HCT116 (cell line): ENCODE data around the gene CDC42BPB. TPM values are rescaled to one million over a fixed set of nuclear protein-coding genes. Genes with fewer than 3 reads are reported as not detected.

Experiments
- ATAC-seq: fragments of 200-7000 bp; cut with Tn5 transposase; 2 replicates; pipeline ENCODE4 v1.9.1; 2020; ENCODE audit warnings: mild to moderate bottlenecking, moderate library complexity
- BruUV-seq: library from RNA; stranded (reverse); fragments of 400-500 nt; replicated peaks from 2 replicates; lab custom pipeline; 2021; lab: Mats Ljungman, UMichigan
- CTCF ChIA-PET: fragments of 300-600 bp; sonication (Branson Sonifier 250); formaldehyde crosslinking; loops from one replicate; lab custom pipeline; 2021; ENCODE audit warnings: antibody characterized with exemption; lab: Charles Lee
- POLR2A ChIA-PET: fragments of 300-600, 350-600 bp; sonication (Branson Sonifier 250); formaldehyde crosslinking; loops from one replicate; lab custom pipeline; 2021; ENCODE audit warnings: antibody characterized with exemption; lab: Charles Lee
- RAD21 ChIA-PET, 2 experiments: fragments of 300-600 bp; sonication (Branson Sonifier 250); formaldehyde crosslinking; loops; one replicate each; lab custom pipeline; 2023; ENCODE audit warnings: low total read pairs in 2 of 2; ENCODE audit not compliant: uncharacterized antibody in 2 of 2, unreplicated experiment in 2 of 2, low non-redundant PET in 1 of 2; lab: Charles Lee
- DNase-seq: peaks from one replicate; pipeline ENCODE4 v3.0.0-alpha.2; 2010; ENCODE audit warnings: low read depth, low spot score
- H2AFZ ChIP-seq: fragments of 200-600 bp; shearing (Covaris generic), sonication (generic); 2 replicates; pipeline ENCODE4 v1.6.1; 2017; ENCODE audit warnings: low read depth, mixed run types, mixed read lengths, antibody characterized with exemption, low read length; ENCODE audit not compliant: poor library complexity, severe bottlenecking
- H3K27ac ChIP-seq: 2 replicates; pipeline ENCODE4 v1.5.1; 2012; ENCODE audit warnings: low read depth, low read length
- H3K27me3 ChIP-seq: fragments of 200-600 bp; sonication (generic); 2 replicates; pipeline ENCODE4 v1.6.1; 2016; ENCODE audit warnings: mixed run types, low read length, mixed read lengths; ENCODE audit not compliant: insufficient read depth
- H3K36me3 ChIP-seq, 2 experiments: fragments of 200-500 bp in 1 of 2; fragments of 200-600 bp in 1 of 2; sonication (Bioruptor generic) in 1 of 2; sonication (generic) in 1 of 2; 2 replicates each; pipeline versions ENCODE4 v1.5.1 to v1.6.1; 2014 to 2016; ENCODE audit warnings: low read length in 2 of 2, inconsistent platforms in 1 of 2, mixed read lengths in 1 of 2, mixed run types in 1 of 2; ENCODE audit not compliant: insufficient read depth in 2 of 2, control insufficient read depth in 1 of 2
- H3K4me1 ChIP-seq, 2 experiments: fragments of 200-600 bp in 1 of 2; sonication (generic) in 1 of 2; 2 replicates each; pipeline versions ENCODE4 v1.5.1 to v1.6.1; 2012 to 2017; ENCODE audit warnings: low read length in 2 of 2, inconsistent platforms in 1 of 2, mild to moderate bottlenecking in 1 of 2, mixed read lengths in 1 of 2, mixed run types in 1 of 2, moderate library complexity in 1 of 2; ENCODE audit not compliant: insufficient read depth in 2 of 2, control insufficient read depth in 1 of 2
- H3K4me2 ChIP-seq: fragments of 200-600 bp; sonication (generic); 2 replicates; pipeline ENCODE4 v1.6.1; 2017; ENCODE audit warnings: mixed run types, low read length, mixed read lengths
- H3K4me3 ChIP-seq, 2 experiments: fragments of 200-600 bp in 1 of 2; sonication (generic) in 1 of 2; replicated peaks in 1 of 2; 2 replicates each; pipeline ENCODE4 v1.5.1; 2011 to 2016; ENCODE audit warnings: low read length in 2 of 2, control low read depth in 1 of 2, low read depth in 1 of 2, mild to moderate bottlenecking in 1 of 2, mixed read lengths in 1 of 2, mixed run types in 1 of 2
- H3K79me2 ChIP-seq: fragments of 200-600 bp; sonication (generic); 2 replicates; pipeline ENCODE4 v1.6.1; 2017; ENCODE audit warnings: mild to moderate bottlenecking, mixed run types, low read length, moderate library complexity, mixed read lengths; ENCODE audit not compliant: insufficient read depth
- H3K9ac ChIP-seq: fragments of 200-600 bp; sonication (generic); 2 replicates; pipeline ENCODE4 v1.6.1; 2016; ENCODE audit warnings: low read length, mixed read lengths
- H3K9me2 ChIP-seq: fragments of 200-600 bp; sonication (generic), shearing (Covaris generic); 2 replicates; pipeline ENCODE4 v1.6.1; 2017; ENCODE audit warnings: mixed run types, mild to moderate bottlenecking, moderate library complexity; ENCODE audit not compliant: insufficient read depth
- H3K9me3 ChIP-seq, 2 experiments: fragments of 200-500 bp in 1 of 2; fragments of 200-600 bp in 1 of 2; sonication (Bioruptor generic) in 1 of 2; sonication (generic) in 1 of 2; 2 replicates each; pipeline ENCODE4 v1.6.1; 2014 to 2017; ENCODE audit warnings: low read length in 2 of 2, mixed read lengths in 2 of 2, inconsistent platforms in 1 of 2, low read depth in 1 of 2, mild to moderate bottlenecking in 1 of 2, mixed run types in 1 of 2, moderate library complexity in 1 of 2; ENCODE audit not compliant: control insufficient read depth in 1 of 2, insufficient read depth in 1 of 2
- H4K20me1 ChIP-seq: fragments of 200-600 bp; sonication (generic), shearing (Covaris generic); 2 replicates; pipeline ENCODE4 v1.6.1; 2017; ENCODE audit warnings: mixed run types, mild to moderate bottlenecking, moderate library complexity; ENCODE audit not compliant: insufficient read depth
- CEBPB ChIP-seq: IDR thresholded peaks from 2 replicates; pipeline ENCODE4 v1.6.1; 2012; ENCODE audit warnings: low read depth
- EZH2 ChIP-seq: fragments of 200-600 bp; sonication (generic); IDR thresholded peaks from 2 replicates; pipeline ENCODE4 v1.6.1; 2017; ENCODE audit warnings: antibody characterized with exemption, mixed run types
- MAX ChIP-seq: IDR thresholded peaks from 2 replicates; pipeline ENCODE4 v1.6.1; 2012
- REST ChIP-seq: IDR thresholded peaks from 2 replicates; pipeline ENCODE4 v1.6.1; 2012; ENCODE audit warnings: low read depth
- ZBTB33 ChIP-seq: IDR thresholded peaks from 2 replicates; pipeline ENCODE4 v1.6.1; 2011; ENCODE audit warnings: mild to moderate bottlenecking, low read length, moderate library complexity; ENCODE audit not compliant: insufficient replicate concordance; ENCODE audit errors: extremely low read depth
- ZFX ChIP-seq: fragments of 450-650 bp; IDR thresholded peaks from 2 replicates; pipeline ENCODE4 v1.6.1; 2017
- intact Hi-C: fragments of 100-400 bp; cut with micrococcal nuclease; formaldehyde crosslinking; loops from 2 replicates; pipeline ENCODE4 v1.10.0; 2022
- total RNA-seq: library from RNA; stranded (reverse); gene quantifications from one replicate; pipeline ENCODE4 v1.2.1, GENCODE V29; 2021; ENCODE audit not compliant: unreplicated experiment
- TF ChIP-seq, protein P1 (sequence below), 3 experiments: fragments of 200-600 bp in 1 of 3; sonication (generic) in 1 of 3; IDR thresholded peaks in 2 of 3; conservative IDR thresholded peaks in 1 of 3; 2 replicates each; pipeline ENCODE4 v1.5.1; 2012 to 2017; ENCODE audit warnings: low read depth in 2 of 3, low read length in 2 of 3, antibody characterized with exemption in 1 of 3, borderline replicate concordance in 1 of 3, control low read depth in 1 of 3, mild to moderate bottlenecking in 1 of 3, mixed read lengths in 1 of 3, mixed run types in 1 of 3, moderate library complexity in 1 of 3; ENCODE audit not compliant: insufficient read depth in 1 of 3

Gene CDC42BPB
- total RNA-seq, 1 experiment from 2014 or later, result 85.6 TPM

DNA sequence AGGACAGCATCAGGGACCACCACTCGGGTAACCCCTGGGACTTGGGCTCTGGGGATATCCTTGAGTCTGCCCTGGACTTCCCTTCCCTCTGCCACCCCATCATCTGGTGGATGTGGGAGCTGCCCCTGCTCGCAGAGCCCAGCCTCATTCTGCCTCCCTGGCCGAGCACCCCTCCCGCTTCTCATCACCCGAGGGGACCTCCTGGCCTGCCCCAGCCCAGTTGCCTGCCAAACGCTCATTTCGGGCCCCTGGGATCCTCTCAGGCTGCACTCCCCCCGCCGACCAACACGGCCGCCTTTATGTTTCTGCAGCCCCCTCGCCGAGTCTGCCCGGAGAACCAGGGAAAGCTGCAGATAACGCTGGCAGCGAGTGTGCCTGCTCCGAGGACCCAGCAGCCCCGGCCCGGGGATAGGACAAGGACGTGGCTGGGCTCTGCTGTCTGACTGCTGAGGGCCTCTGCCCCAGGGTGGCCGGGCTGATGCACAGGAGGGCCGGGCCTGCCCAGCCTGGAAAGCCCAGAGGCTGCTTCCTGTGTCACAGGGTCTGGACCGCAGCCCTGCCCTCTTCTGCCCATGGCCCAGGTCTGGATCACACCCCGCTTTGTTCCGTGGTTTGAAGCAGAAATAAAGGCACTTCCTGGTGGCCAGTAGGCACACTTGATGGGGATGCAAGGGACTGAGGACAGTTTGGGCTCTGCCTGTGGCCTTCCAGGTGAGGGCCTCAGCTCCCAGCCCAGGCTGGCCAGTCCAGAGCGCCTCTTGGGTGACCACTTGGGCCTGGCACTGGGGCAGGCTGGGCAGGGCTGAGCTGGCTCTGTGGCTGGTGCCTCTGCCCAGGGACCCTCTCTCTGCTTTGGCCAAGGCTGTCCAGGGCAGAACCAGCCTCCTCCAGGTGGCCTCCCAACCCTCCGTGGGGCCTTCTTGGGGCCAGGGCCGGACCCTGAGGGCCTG, 32.3 kb upstream of the CDC42BPB start:
- no TSS peak for BruUV-seq
- Histone ChIP-seq H3K4me3 (no peak overlapping the region), H3K4me2 (no peak overlapping the region), H3K4me1 (peaks cover 8 to 13% of the 10 kb centered on the region in 2 experiments), H2AFZ (no peak overlapping the region), H3K9me2 (no peaks in the 10 kb centered on the region), H3K9me3 (no peaks in the 10 kb centered on the region), H3K27ac (no peak overlapping the region; the same call in 1 of the 2 replicates), H3K9ac (no peak overlapping the region), H3K27me3 (no peaks in the 10 kb centered on the region), H4K20me1 (no peaks in the 10 kb centered on the region), H3K36me3 (no peaks in the 10 kb centered on the region), H3K79me2 (no peaks in the 10 kb centered on the region)
- ChIA-PET CTCF (interaction anchor here (1.0 kb wide), 1 partner anchor 15 kb away, joined by 4 read pairs; no protein-coding TSS in a partner anchor), POLR2A (no interaction called here), RAD21 (no interaction called here)
- TF ChIP-seq EZH2, result no peak
- TF ChIP-seq ZFX, result no peak
- TF ChIP-seq CEBPB, result no peak
- TF ChIP-seq ZBTB33, result no peak
- no peak for TF ChIP-seq MAX
- no peak for TF ChIP-seq REST
- TF ChIP-seq, protein P1, sequence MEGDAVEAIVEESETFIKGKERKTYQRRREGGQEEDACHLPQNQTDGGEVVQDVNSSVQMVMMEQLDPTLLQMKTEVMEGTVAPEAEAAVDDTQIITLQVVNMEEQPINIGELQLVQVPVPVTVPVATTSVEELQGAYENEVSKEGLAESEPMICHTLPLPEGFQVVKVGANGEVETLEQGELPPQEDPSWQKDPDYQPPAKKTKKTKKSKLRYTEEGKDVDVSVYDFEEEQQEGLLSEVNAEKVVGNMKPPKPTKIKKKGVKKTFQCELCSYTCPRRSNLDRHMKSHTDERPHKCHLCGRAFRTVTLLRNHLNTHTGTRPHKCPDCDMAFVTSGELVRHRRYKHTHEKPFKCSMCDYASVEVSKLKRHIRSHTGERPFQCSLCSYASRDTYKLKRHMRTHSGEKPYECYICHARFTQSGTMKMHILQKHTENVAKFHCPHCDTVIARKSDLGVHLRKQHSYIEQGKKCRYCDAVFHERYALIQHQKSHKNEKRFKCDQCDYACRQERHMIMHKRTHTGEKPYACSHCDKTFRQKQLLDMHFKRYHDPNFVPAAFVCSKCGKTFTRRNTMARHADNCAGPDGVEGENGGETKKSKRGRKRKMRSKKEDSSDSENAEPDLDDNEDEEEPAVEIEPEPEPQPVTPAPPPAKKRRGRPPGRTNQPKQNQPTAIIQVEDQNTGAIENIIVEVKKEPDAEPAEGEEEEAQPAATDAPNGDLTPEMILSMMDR (IDR thresholded peaks at IDR 0.05 in 2 of 3, conservative IDR thresholded peaks at IDR 0.05 in 1 of 3; ENCODE audit: borderline replicate concordance in 1 of 3, insufficient read depth in 1 of 3, low read depth in 2 of 3, low read length in 2 of 3), result no peak
- ATAC-seq (no peak), DNase-seq (no peak)
- intact Hi-C loops, result no loop called here
